Measurements from ENCODE around the gene CBLN3.

DNA sequence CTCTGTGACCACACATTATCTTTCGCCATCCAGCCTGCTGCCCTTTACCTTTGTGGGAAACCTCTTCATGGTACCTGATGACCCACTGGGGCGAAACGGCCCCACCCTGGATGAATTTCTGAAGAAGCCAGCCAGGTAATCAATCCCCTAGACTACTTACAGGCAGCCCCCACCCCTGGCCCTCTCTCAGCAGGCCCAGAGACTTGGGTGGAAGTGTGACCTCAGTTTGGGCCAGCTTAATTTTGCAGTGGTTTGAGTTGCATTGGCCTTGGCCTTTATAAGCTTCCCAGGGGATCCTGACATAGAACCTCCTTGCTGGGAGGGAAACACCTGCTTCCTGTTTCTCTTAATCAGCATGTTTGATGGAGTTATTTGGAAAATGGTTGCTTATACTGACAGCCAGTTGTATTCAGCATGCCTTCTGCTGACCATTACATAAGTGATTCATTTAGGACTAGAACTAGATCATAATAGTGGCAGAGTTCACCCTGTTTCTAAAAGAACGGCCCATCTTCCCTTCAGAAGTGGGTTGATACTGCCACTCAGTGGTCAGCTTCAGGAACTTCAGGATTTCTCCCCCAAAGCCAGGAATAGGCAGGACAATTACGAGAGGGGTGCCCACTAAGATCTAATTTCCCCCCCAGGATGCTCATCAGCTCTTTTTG is 7.0 kb upstream of the CBLN3 start:
- TF ChIP-seq, protein P1, sequence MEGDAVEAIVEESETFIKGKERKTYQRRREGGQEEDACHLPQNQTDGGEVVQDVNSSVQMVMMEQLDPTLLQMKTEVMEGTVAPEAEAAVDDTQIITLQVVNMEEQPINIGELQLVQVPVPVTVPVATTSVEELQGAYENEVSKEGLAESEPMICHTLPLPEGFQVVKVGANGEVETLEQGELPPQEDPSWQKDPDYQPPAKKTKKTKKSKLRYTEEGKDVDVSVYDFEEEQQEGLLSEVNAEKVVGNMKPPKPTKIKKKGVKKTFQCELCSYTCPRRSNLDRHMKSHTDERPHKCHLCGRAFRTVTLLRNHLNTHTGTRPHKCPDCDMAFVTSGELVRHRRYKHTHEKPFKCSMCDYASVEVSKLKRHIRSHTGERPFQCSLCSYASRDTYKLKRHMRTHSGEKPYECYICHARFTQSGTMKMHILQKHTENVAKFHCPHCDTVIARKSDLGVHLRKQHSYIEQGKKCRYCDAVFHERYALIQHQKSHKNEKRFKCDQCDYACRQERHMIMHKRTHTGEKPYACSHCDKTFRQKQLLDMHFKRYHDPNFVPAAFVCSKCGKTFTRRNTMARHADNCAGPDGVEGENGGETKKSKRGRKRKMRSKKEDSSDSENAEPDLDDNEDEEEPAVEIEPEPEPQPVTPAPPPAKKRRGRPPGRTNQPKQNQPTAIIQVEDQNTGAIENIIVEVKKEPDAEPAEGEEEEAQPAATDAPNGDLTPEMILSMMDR (IDR thresholded peaks at IDR 0.05; ENCODE audit: low read depth, low read length): peak; percentile 69
- TF ChIP-seq EZH2phosphoT487 (IDR thresholded peaks at IDR 0.05; ENCODE audit: low read depth): no peak

Measured in OCI-LY3 (cell line).